Bronchial smooth muscle cell (primary cell): Measurements from ENCODE around the gene NCOA6. TPM values are rescaled to one million over a fixed set of nuclear protein-coding genes. Genes with fewer than 3 reads are reported as not detected.

ENCODE experiments used
- total RNA-seq: library from RNA; depleted of rRNA; stranded (reverse); fragments of >200 nt; gene quantifications from 2 replicates; pipeline ENCODE4 v1.2.1, GENCODE V29; 2014

NCOA6 gene
- 3.8 and 5.8 TPM in 2 replicates for total RNA-seq

GRCh38 chr20:34825530-34826362, at the start of gene NCOA6:
Gene NCOA6 (minus strand): TSS chr20:34825651. CDS start chr20:34782355, 43,296 bp downstream.

GRCh38 chr20:34872622-34873224, 47.3 kb upstream of the NCOA6 start, which contains the start of gene GGT7:
Gene GGT7 (minus strand): TSS chr20:34872856. CDS start chr20:34872815, 41 bp downstream.

GRCh38 chr20:34704177-34705007, 121.1 kb downstream of the NCOA6 start, which contains the start of gene TP53INP2:
Gene TP53INP2 (plus strand): TSS chr20:34704344. CDS start chr20:34708740, 4,396 bp downstream.

GRCh38 chr20:34676642-34677373, 148.6 kb downstream of the NCOA6 start, which contains the start of gene PIGU:
Gene PIGU (minus strand): TSS chr20:34677092. CDS start chr20:34677085, 7 bp downstream.

Other genes starting within 250 kb of the NCOA6 start
- gene PIGU, start 148.6 kb downstream of the NCOA6 start, total RNA-seq = 4.4 and 5.1 TPM in 2 replicates
- gene TP53INP2, start 121.3 kb downstream of the NCOA6 start, total RNA-seq = 2.0 and 3.6 TPM in 2 replicates
- gene GGT7, start 47.2 kb upstream of the NCOA6 start, total RNA-seq = 10.7 and 12.9 TPM in 2 replicates
- 31.8 and 44.6 TPM in 2 replicates for gene ACSS2, start 51.0 kb upstream of the NCOA6 start, total RNA-seq
- 50.8 and 63.2 TPM in 2 replicates for gene GSS, start 130.2 kb upstream of the NCOA6 start, total RNA-seq
- gene MYH7B, start 130.2 kb upstream of the NCOA6 start, total RNA-seq = 0.16 and 0.26 TPM in 2 replicates